Cardiac muscle cell (in vitro differentiated cells and primary cell): Measurements from ENCODE around the gene SLC12A7. TPM values are rescaled to one million over a fixed set of nuclear protein-coding genes. Genes with fewer than 3 reads are reported as not detected.

Experiments used
- DNase-seq, 2 donors: peaks; one replicate each; pipeline versions ENCODE4 v3.0.0 to v3.0.0-alpha.2; 2010 to 2017; ENCODE audit warnings: low read depth in 1 of 2, low spot score in 1 of 2
- H3K27ac ChIP-seq: fragments of 200-600 bp; sonication (generic); 2 replicates; pipeline ENCODE4 v1.5.1; 2016
- H3K27me3 ChIP-seq: fragments of 200-600 bp; sonication (generic); 2 replicates; pipeline ENCODE4 v1.6.0; 2016; ENCODE audit warnings: control low read depth
- H3K36me3 ChIP-seq: fragments of 200-600 bp; sonication (generic); 2 replicates; pipeline ENCODE4 v1.5.1; 2016; ENCODE audit warnings: control low read depth
- H3K4me1 ChIP-seq: fragments of 200-600 bp; sonication (generic); 2 replicates; pipeline ENCODE4 v1.8.1; 2017; ENCODE audit warnings: low read depth, mild to moderate bottlenecking, mixed run types
- H3K4me3 ChIP-seq: fragments of 200-600 bp; sonication (generic); 2 replicates; pipeline ENCODE4 v1.5.1; 2016; ENCODE audit warnings: mild to moderate bottlenecking
- H3K9me3 ChIP-seq: fragments of 200-600 bp; sonication (generic); 2 replicates; pipeline ENCODE4 v1.5.1; 2017; ENCODE audit warnings: low read depth, mild to moderate bottlenecking, control low read depth
- polyA plus RNA-seq: library from polyadenylated mRNA; unstranded; fragments of >200 nt; fragmentation: Nextera tagmentation; extraction: Ambion mirVana; gene quantifications from 2 replicates; pipeline ENCODE4 v1.2.1, GENCODE V29; 2016
- total RNA-seq: library from RNA; depleted of rRNA; stranded (reverse); fragments of >200 nt; gene quantifications from 2 replicates; pipeline ENCODE4 v1.2.3, GENCODE V29; 2016
- TF ChIP-seq, protein P1 (sequence below): IDR thresholded peaks from 2 replicates; pipeline ENCODE4 v1.5.1; 2012; ENCODE audit warnings: low read depth, mild to moderate bottlenecking, low read length

SLC12A7 gene
- total and polyA plus RNA-seq, 2 experiments from 2014 or later, result 14.1 to 29.9 TPM

DNA sequence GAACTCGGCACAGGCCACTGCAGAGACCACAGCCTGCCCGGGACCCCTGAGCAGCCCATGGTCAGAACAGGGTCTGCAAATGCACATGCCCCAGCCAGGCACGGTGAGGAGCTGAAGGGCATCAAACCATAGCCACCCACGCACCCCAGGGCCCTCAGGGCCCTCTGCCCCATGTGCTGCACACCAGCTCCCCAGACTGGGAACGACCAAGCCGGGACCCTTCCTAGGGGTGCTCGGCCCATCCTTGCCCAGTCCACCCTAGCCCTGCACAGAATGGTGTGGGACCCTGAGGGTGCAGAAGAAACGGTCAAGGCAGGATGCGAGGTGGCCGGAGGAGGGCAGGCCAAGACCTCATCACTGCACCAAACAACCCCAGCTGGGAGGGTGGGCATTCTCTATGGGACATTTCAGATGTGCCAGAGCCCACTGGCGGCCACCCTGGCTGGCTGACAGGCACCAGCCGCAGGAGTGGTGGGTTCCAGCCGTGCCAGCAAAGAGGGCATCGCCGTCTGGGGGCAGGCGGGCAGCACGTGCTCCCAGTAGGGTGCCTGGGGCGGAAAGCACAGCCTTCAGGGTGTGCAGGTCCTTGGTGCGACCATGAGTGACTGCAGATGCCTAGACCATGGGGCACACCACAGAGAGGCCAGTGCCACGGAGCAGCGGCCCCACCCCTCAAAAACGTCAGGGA is 16.4 kb downstream of the SLC12A7 start:
- H3K36me3 ChIP-seq, result peaks cover 3% of the 10 kb centered on the region
- no peak for DNase-seq
- no peak overlapping the region for H3K27ac ChIP-seq
- no peaks in the 10 kb centered on the region for H3K9me3 ChIP-seq
- H3K27me3 ChIP-seq, result no peaks in the 10 kb centered on the region
- no peak overlapping the region for H3K4me3 ChIP-seq
- TF ChIP-seq, protein P1, sequence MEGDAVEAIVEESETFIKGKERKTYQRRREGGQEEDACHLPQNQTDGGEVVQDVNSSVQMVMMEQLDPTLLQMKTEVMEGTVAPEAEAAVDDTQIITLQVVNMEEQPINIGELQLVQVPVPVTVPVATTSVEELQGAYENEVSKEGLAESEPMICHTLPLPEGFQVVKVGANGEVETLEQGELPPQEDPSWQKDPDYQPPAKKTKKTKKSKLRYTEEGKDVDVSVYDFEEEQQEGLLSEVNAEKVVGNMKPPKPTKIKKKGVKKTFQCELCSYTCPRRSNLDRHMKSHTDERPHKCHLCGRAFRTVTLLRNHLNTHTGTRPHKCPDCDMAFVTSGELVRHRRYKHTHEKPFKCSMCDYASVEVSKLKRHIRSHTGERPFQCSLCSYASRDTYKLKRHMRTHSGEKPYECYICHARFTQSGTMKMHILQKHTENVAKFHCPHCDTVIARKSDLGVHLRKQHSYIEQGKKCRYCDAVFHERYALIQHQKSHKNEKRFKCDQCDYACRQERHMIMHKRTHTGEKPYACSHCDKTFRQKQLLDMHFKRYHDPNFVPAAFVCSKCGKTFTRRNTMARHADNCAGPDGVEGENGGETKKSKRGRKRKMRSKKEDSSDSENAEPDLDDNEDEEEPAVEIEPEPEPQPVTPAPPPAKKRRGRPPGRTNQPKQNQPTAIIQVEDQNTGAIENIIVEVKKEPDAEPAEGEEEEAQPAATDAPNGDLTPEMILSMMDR, result no peak
- H3K4me1 ChIP-seq, result peaks cover 25% of the 10 kb centered on the region

DNA sequence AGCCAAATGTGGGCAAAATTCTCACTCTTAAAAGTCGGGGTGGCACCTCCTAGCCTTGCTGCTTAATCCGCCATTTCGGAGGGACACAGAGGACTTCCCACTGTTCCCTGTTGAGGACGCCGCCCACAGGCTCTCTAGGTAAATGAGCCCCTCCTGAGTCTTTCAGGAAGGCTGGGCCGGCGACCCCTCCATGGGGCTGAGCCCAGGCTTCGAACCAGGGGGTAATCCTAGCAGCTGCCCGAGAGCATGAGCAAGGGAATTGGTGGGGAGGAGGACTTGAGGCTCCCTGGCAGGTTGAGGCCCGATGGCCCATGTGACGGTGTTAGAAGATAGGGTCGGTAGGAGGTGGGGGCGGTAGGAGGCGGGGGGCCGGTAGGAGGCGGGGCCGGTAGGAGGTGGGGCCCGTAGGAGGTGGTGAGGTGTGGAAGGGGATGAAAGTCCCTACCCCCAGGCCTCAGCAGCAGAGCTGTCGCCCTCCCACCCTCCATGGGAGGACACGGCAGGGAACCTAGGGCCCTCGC is 17.1 kb downstream of the SLC12A7 start:
- peaks cover 3% of the 10 kb centered on the region for H3K36me3 ChIP-seq

DNA sequence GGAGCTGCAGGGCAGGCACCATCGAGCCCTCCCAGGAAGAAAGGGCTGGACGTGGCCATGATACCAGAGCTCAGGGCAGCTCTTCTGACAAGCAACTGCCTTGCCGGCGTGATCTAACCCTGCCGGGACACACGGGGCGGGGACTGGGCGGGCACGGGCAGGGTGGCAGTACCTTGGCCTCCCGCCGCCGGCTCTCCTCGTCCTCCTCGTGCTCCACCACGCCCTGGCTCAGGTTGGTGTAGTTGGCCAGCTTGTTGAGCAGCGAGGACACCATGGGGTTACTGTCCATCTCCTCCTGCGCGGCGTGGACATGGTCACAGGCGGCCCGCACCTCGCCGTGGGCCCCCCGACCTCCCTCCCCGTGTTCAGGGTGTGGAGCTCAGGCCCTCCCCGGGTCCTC is 18.5 kb downstream of the SLC12A7 start:
- Histone ChIP-seq H3K4me1 (peaks cover 15% of the 10 kb centered on the region), H3K27me3 (no peaks in the 10 kb centered on the region), H3K9me3 (no peaks in the 10 kb centered on the region), H3K4me3 (no peak overlapping the region), H3K27ac (no peak overlapping the region), H3K36me3 (peaks cover 3% of the 10 kb centered on the region)
- TF ChIP-seq, protein P1, result no peak
- no peak for DNase-seq

More for the DNA sequence above, 17.1 kb downstream of the SLC12A7 start:
- Histone ChIP-seq H3K9me3 (no peaks in the 10 kb centered on the region), H3K27ac (no peak overlapping the region), H3K4me3 (no peak overlapping the region), H3K27me3 (no peaks in the 10 kb centered on the region), H3K4me1 (peaks cover 18% of the 10 kb centered on the region)
- TF ChIP-seq, protein P1, result no peak
- no peak for DNase-seq

DNA sequence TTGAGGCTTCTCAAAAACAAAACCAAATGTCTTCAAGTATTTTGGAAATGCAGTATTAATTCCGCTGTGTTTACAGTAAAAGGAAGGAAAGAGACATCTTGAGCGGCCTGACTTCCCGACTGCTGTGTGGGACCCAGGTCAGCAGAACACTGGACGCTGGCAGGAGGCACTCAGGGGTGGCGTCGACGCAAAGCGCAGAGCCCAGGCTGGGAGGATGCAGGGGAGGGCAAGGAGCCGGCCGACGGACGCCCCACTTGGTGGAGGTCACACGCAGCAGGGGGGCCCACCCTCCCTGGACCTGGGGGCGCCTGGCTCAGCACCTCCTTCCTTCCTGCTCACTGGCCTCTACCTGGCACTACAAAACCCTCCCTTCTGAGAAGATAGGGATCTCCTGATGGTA is 19.7 kb downstream of the SLC12A7 start:
- Histone ChIP-seq H3K27me3 (no peaks in the 10 kb centered on the region), H3K27ac (no peak overlapping the region), H3K9me3 (no peaks in the 10 kb centered on the region), H3K4me1 (peaks cover 8% of the 10 kb centered on the region), H3K4me3 (no peak overlapping the region), H3K36me3 (peaks cover 5% of the 10 kb centered on the region)
- TF ChIP-seq, protein P1, result no peak
- DNase-seq, result no peak

DNA sequence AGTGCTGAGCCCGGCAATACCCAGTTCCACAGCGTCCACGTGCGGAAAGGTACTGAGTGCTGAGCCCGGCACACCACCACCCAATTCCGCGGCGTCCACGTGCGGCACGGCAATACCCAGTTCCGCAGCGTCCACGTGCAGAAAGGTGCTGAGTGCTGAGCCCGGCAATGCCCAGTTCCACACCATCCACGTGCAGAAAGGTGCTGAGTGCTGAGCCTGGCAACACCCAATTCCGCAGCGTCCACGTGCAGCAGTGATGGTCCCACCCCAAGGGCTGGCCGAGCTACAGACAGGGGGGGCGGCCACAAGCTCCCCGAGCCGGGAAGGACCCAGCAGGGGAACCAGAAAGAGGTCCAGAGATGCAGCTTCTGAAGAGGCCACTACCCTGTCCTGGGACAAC is 20.2 kb downstream of the SLC12A7 start:
- no peak overlapping the region for H3K27ac ChIP-seq
- no peak for DNase-seq
- TF ChIP-seq, protein P1, result no peak

More for the DNA sequence above, 20.2 kb downstream of the SLC12A7 start:
- no peaks in the 10 kb centered on the region for H3K27me3 ChIP-seq
- no peak overlapping the region for H3K4me3 ChIP-seq
- peaks cover 5% of the 10 kb centered on the region for H3K36me3 ChIP-seq
- no peaks in the 10 kb centered on the region for H3K9me3 ChIP-seq
- peaks cover 4% of the 10 kb centered on the region for H3K4me1 ChIP-seq
